ENCODE results near the gene TMEM213. TPM values are rescaled to one million over a fixed set of nuclear protein-coding genes. Genes with fewer than 3 reads are reported as not detected.

The TMEM213 gene
- total RNA-seq, 2 experiments from 2014 or later = not detected

GRCh38 chr7:138816650-138817049 is 18.9 kb downstream of the TMEM213 start:
- DNase-seq = no peak
- Mint-ChIP-seq H3K4me3 (no peak overlapping the region), H3K4me1 (peaks cover 5% of the 10 kb centered on the region), H3K9me3 (no peaks in the 10 kb centered on the region), H3K27ac (no peak overlapping the region), H3K27me3 (no peaks in the 10 kb centered on the region), H3K36me3 (no peaks in the 10 kb centered on the region)

GRCh38 chr7:138819625-138820024 is 21.8 kb downstream of the TMEM213 start:
- H3K4me1 Mint-ChIP-seq = peaks cover 3% of the 10 kb centered on the region
- H3K4me3 Mint-ChIP-seq = no peak overlapping the region
- no peaks in the 10 kb centered on the region for H3K27me3 Mint-ChIP-seq
- no peak for DNase-seq
- no peaks in the 10 kb centered on the region for H3K9me3 Mint-ChIP-seq
- H3K27ac Mint-ChIP-seq = no peak overlapping the region
- no peaks in the 10 kb centered on the region for H3K36me3 Mint-ChIP-seq

GRCh38 chr7:138821912-138822311 is 24.1 kb downstream of the TMEM213 start:
- Mint-ChIP-seq H3K27me3 (no peaks in the 10 kb centered on the region), H3K27ac (no peak overlapping the region)

GRCh38 chr7:138822867-138823535 is 25.2 kb downstream of the TMEM213 start:
- H3K27ac Mint-ChIP-seq = no peak overlapping the region
- H3K27me3 Mint-ChIP-seq = no peaks in the 10 kb centered on the region
- H3K36me3 Mint-ChIP-seq = no peaks in the 10 kb centered on the region
- no peak for DNase-seq
- H3K4me1 Mint-ChIP-seq = no peaks in the 10 kb centered on the region
- H3K9me3 Mint-ChIP-seq = peaks cover 4% of the 10 kb centered on the region
- no peak overlapping the region for H3K4me3 Mint-ChIP-seq

More at GRCh38 chr7:138821912-138822311, 24.1 kb downstream of the TMEM213 start:
- Mint-ChIP-seq H3K9me3 (peaks cover 4% of the 10 kb centered on the region), H3K4me1 (peaks cover under 1% of the 10 kb centered on the region), H3K4me3 (no peak overlapping the region), H3K36me3 (no peaks in the 10 kb centered on the region)
- DNase-seq = no peak

- Mint-ChIP-seq H3K27me3 (no peaks in the 10 kb centered on the region), H3K36me3 (no peaks in the 10 kb centered on the region), H3K9me3 (peaks cover 4% of the 10 kb centered on the region), H3K27ac (no peak overlapping the region), H3K4me1 (no peaks in the 10 kb centered on the region), H3K4me3 (no peak overlapping the region)
- DNase-seq = no peak
Observed at GRCh38 chr7:138825049-138825721, 27.4 kb downstream of the TMEM213 start.

GRCh38 chr7:138828302-138828701 is 30.5 kb downstream of the TMEM213 start:
- Mint-ChIP-seq H3K27ac (no peak overlapping the region), H3K36me3 (no peaks in the 10 kb centered on the region), H3K9me3 (peaks cover 4% of the 10 kb centered on the region), H3K4me1 (no peaks in the 10 kb centered on the region), H3K4me3 (no peak overlapping the region), H3K27me3 (no peaks in the 10 kb centered on the region)
- DNase-seq = no peak

- no peaks in the 10 kb centered on the region for H3K36me3 Mint-ChIP-seq
- H3K9me3 Mint-ChIP-seq = peaks cover 4% of the 10 kb centered on the region
- no peaks in the 10 kb centered on the region for H3K27me3 Mint-ChIP-seq
- H3K27ac Mint-ChIP-seq = no peak overlapping the region
- H3K4me1 Mint-ChIP-seq = no peaks in the 10 kb centered on the region
- DNase-seq = no peak
- no peak overlapping the region for H3K4me3 Mint-ChIP-seq
Observed at GRCh38 chr7:138829335-138829734, 31.5 kb downstream of the TMEM213 start.

- no peaks in the 10 kb centered on the region for H3K27me3 Mint-ChIP-seq
- DNase-seq = no peak
- no peaks in the 10 kb centered on the region for H3K9me3 Mint-ChIP-seq
- H3K4me3 Mint-ChIP-seq = no peak overlapping the region
- no peaks in the 10 kb centered on the region for H3K36me3 Mint-ChIP-seq
- H3K4me1 Mint-ChIP-seq = no peaks in the 10 kb centered on the region
- H3K27ac Mint-ChIP-seq = no peak overlapping the region
Observed at GRCh38 chr7:138832966-138833365, 35.2 kb downstream of the TMEM213 start.

- no peaks in the 10 kb centered on the region for H3K36me3 Mint-ChIP-seq
- DNase-seq = no peak
- H3K27ac Mint-ChIP-seq = no peak overlapping the region
- no peaks in the 10 kb centered on the region for H3K27me3 Mint-ChIP-seq
- no peaks in the 10 kb centered on the region for H3K4me1 Mint-ChIP-seq
- no peaks in the 10 kb centered on the region for H3K9me3 Mint-ChIP-seq
- no peak overlapping the region for H3K4me3 Mint-ChIP-seq
Observed at GRCh38 chr7:138833596-138833995, 35.8 kb downstream of the TMEM213 start.

- H3K4me3 Mint-ChIP-seq = no peak overlapping the region
- H3K27me3 Mint-ChIP-seq = no peaks in the 10 kb centered on the region
- H3K27ac Mint-ChIP-seq = no peak overlapping the region
- H3K4me1 Mint-ChIP-seq = no peaks in the 10 kb centered on the region
- H3K9me3 Mint-ChIP-seq = no peaks in the 10 kb centered on the region
- peaks cover 2% of the 10 kb centered on the region for H3K36me3 Mint-ChIP-seq
- no peak for DNase-seq
Observed at GRCh38 chr7:138834583-138834982, 36.8 kb downstream of the TMEM213 start.

GRCh38 chr7:138835087-138835486 is 37.3 kb downstream of the TMEM213 start:
- Mint-ChIP-seq H3K27ac (no peak overlapping the region), H3K4me3 (no peak overlapping the region), H3K36me3 (peaks cover 4% of the 10 kb centered on the region), H3K9me3 (no peaks in the 10 kb centered on the region), H3K27me3 (no peaks in the 10 kb centered on the region), H3K4me1 (peaks cover 2% of the 10 kb centered on the region)
- no peak for DNase-seq

GRCh38 chr7:138837627-138838026 is 39.8 kb downstream of the TMEM213 start:
- DNase-seq = no peak
- Mint-ChIP-seq H3K4me1 (peaks cover 2% of the 10 kb centered on the region), H3K27ac (no peak overlapping the region), H3K36me3 (peaks cover 4% of the 10 kb centered on the region), H3K27me3 (no peaks in the 10 kb centered on the region), H3K4me3 (no peak overlapping the region), H3K9me3 (no peaks in the 10 kb centered on the region)

GRCh38 chr7:138838166-138838565 is 40.4 kb downstream of the TMEM213 start:
- no peak overlapping the region for H3K27ac Mint-ChIP-seq
- no peak overlapping the region for H3K4me3 Mint-ChIP-seq
- no peaks in the 10 kb centered on the region for H3K9me3 Mint-ChIP-seq
- peaks cover 4% of the 10 kb centered on the region for H3K36me3 Mint-ChIP-seq
- H3K27me3 Mint-ChIP-seq = no peaks in the 10 kb centered on the region
- peaks cover 2% of the 10 kb centered on the region for H3K4me1 Mint-ChIP-seq
- no peak for DNase-seq

GRCh38 chr7:138842111-138842510 is 44.3 kb downstream of the TMEM213 start:
- Mint-ChIP-seq H3K27me3 (no peaks in the 10 kb centered on the region), H3K4me3 (no peak overlapping the region), H3K36me3 (peaks cover 4% of the 10 kb centered on the region), H3K4me1 (peaks cover 2% of the 10 kb centered on the region), H3K9me3 (no peaks in the 10 kb centered on the region), H3K27ac (no peak overlapping the region)
- no peak for DNase-seq

GRCh38 chr7:138843632-138844580 is 46.1 kb downstream of the TMEM213 start:
- no peak for DNase-seq
- Mint-ChIP-seq H3K9me3 (no peaks in the 10 kb centered on the region), H3K27ac (no peak overlapping the region), H3K36me3 (peaks cover 4% of the 10 kb centered on the region), H3K4me3 (no peak overlapping the region), H3K27me3 (no peaks in the 10 kb centered on the region), H3K4me1 (peaks cover 2% of the 10 kb centered on the region)
